Measurements from ENCODE around the gene BORCS6. TPM values are rescaled to one million over a fixed set of nuclear protein-coding genes. Genes with fewer than 3 reads are reported as not detected.
A peak's percentile ranks its signal among the peaks of the same experiment; 100 is the strongest.

The BORCS6 gene
- polyA plus RNA-seq, 3 donors = 5.4 to 14.1 (median 13.9) TPM

DNA sequence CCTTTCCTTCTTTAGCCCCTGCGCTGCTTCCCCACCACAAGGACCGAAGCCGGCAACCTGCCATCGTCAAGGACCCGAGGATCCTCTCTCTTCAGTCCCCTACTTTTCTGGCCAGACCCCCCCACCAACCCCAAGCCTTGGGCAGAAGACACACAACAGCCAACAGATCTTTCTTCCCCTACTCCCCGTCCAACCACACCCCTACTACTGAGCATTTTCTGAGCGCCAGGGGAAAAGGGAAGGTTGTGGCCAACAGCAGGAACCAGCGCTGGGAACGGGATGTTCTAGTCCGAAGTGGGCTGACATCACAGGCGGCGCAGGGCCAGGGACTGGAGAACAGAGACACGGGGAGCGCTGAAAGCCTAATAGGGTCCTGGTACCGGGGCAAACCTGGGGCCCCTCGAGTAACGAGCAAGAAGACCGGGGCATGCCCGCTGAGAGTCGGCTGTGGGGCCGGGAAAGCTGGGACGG lies 38.3 kb downstream of the BORCS6 start:
- no peak overlapping the region for H2AFZ ChIP-seq (ENCODE audit: insufficient read depth, low read depth, low read length, poor library complexity, severe bottlenecking)

DNA sequence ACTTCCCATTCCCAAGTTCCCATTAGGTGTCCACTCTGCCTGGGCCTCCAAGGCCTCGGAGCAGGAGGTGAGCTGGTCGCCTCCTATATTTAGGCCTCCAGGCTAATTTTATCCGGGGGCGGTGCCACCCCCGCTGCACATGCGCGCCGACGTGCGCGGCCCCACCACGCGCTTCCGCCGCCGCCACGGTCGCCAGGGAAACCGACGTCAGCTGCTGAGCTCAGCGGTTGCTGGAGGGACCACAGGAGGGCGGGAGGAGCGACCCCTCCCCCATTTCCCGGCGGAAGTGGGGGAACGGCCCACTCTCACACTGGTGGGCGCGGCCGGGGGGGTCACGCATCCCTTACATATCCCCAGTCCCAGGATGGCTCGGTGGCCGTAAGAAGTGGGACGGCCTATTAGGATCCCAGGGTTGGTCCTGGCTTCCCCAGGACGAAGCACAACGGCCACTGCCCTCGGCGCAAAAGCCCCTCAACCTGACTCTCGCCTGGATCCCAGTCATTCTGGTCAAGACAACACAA lies 38.8 kb downstream of the BORCS6 start:
- Mint-ChIP-seq H3K4me1 (peaks cover 28% of the 10 kb centered on the region), H3K36me3 (peaks cover 54 to 58% of the 10 kb centered on the region in 2 donors), H3K27me3 (ENCODE audit: low read depth in 3 of 3) (peaks cover 0 to 14% (median 0%) of the 10 kb centered on the region in 3 donors), H3K27ac (peak overlapping the region in 5 of 7 donors; percentile 78 to 99 (median 96)), H3K4me3 (peak overlapping the region; percentile 97 to 99), H3K9me3 (peaks cover 0 to 4% (median 0%) of the 10 kb centered on the region in 7 donors)
- H3K9me3 ChIP-seq (replicated peaks in 1 of 2; ENCODE audit: control insufficient read depth in 1 of 2, insufficient read depth in 1 of 2, low read length in 2 of 2) = no peaks in the 10 kb centered on the region
- peaks cover 46 to 60% of the 10 kb centered on the region in 2 donors for H3K4me1 ChIP-seq (ENCODE audit: control insufficient read depth in 1 of 2, insufficient read depth in 2 of 2, low read length in 2 of 2)
- H2AFZ ChIP-seq (ENCODE audit: insufficient read depth, low read depth, low read length, poor library complexity, severe bottlenecking) = no peak overlapping the region
- peak overlapping the region; percentile 97 to 99 for H3K27ac ChIP-seq (ENCODE audit: low read depth in 1 of 2, low read length in 2 of 2)
- no peaks in the 10 kb centered on the region for H3K27me3 ChIP-seq (ENCODE audit: control insufficient read depth in 2 of 2, insufficient read depth in 2 of 2, low read length in 2 of 2)
- TF ChIP-seq, protein P1, sequence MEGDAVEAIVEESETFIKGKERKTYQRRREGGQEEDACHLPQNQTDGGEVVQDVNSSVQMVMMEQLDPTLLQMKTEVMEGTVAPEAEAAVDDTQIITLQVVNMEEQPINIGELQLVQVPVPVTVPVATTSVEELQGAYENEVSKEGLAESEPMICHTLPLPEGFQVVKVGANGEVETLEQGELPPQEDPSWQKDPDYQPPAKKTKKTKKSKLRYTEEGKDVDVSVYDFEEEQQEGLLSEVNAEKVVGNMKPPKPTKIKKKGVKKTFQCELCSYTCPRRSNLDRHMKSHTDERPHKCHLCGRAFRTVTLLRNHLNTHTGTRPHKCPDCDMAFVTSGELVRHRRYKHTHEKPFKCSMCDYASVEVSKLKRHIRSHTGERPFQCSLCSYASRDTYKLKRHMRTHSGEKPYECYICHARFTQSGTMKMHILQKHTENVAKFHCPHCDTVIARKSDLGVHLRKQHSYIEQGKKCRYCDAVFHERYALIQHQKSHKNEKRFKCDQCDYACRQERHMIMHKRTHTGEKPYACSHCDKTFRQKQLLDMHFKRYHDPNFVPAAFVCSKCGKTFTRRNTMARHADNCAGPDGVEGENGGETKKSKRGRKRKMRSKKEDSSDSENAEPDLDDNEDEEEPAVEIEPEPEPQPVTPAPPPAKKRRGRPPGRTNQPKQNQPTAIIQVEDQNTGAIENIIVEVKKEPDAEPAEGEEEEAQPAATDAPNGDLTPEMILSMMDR (IDR thresholded peaks at IDR 0.05) = no peak
- H3K4me2 ChIP-seq (replicated peaks; ENCODE audit: extremely low read depth, low read length, poor library complexity, severe bottlenecking) = peak overlapping the region; percentile 97
- peak; percentile 72 to 75 (median 75) for DNase-seq
- intact Hi-C loops (cut with micrococcal nuclease) = loop anchor here in 1 of 2 donors (5.0 to 10.0 kb wide), 2 partner anchors 36 to 316 kb away; partner anchors contain the start of gene KDM6B
- H3K4me3 ChIP-seq (replicated peaks in 1 of 3; ENCODE audit: low read depth in 2 of 3, low read length in 3 of 3) = peak overlapping the region; percentile 52 to 100 (median 88)
- peaks cover 40 to 46% of the 10 kb centered on the region in 2 donors for H3K36me3 ChIP-seq (replicated peaks in 1 of 2; ENCODE audit: control insufficient read depth in 1 of 2, insufficient read depth in 2 of 2, low read length in 2 of 2)
- H4K20me1 ChIP-seq (ENCODE audit: insufficient read depth, low read length) = peaks cover 89% of the 10 kb centered on the region
- H3K9ac ChIP-seq (ENCODE audit: insufficient read depth, low read length, poor library complexity, severe bottlenecking) = peak overlapping the region; percentile 78
- peaks cover 26% of the 10 kb centered on the region for H3K79me2 ChIP-seq (ENCODE audit: insufficient read depth, low read length)
- WGBS (ENCODE audit: insufficient coverage) = under 1% methylated on average over 38 of the region's 38 CpGs

More for the DNA sequence above, 38.3 kb downstream of the BORCS6 start:
- H3K27ac ChIP-seq (ENCODE audit: low read depth in 1 of 2, low read length in 2 of 2) = peak overlapping the region; percentile 97 to 99
- H3K27me3 ChIP-seq (ENCODE audit: control insufficient read depth in 2 of 2, insufficient read depth in 2 of 2, low read length in 2 of 2) = no peaks in the 10 kb centered on the region
- peaks cover 35 to 41% of the 10 kb centered on the region in 2 donors for H3K36me3 ChIP-seq (replicated peaks in 1 of 2; ENCODE audit: control insufficient read depth in 1 of 2, insufficient read depth in 2 of 2, low read length in 2 of 2)
- no peaks in the 10 kb centered on the region for H3K9me3 ChIP-seq (replicated peaks in 1 of 2; ENCODE audit: control insufficient read depth in 1 of 2, insufficient read depth in 1 of 2, low read length in 2 of 2)
- H3K4me3 Mint-ChIP-seq = peak overlapping the region; percentile 97 to 99
- H3K9me3 Mint-ChIP-seq = peaks cover 0 to 4% (median 0%) of the 10 kb centered on the region in 7 donors
- TF ChIP-seq, protein P1 (IDR thresholded peaks at IDR 0.05) = no peak
- peaks cover 49 to 53% of the 10 kb centered on the region in 2 donors for H3K36me3 Mint-ChIP-seq
- WGBS (ENCODE audit: insufficient coverage) = 0% methylated on average over 22 of the region's 22 CpGs
- H3K9ac ChIP-seq (ENCODE audit: insufficient read depth, low read length, poor library complexity, severe bottlenecking) = peak overlapping the region; percentile 78
- H3K4me2 ChIP-seq (replicated peaks; ENCODE audit: extremely low read depth, low read length, poor library complexity, severe bottlenecking) = peak overlapping the region; percentile 97
- H3K4me1 ChIP-seq (ENCODE audit: control insufficient read depth in 1 of 2, insufficient read depth in 2 of 2, low read length in 2 of 2) = peaks cover 47 to 60% of the 10 kb centered on the region in 2 donors
- H3K79me2 ChIP-seq (ENCODE audit: insufficient read depth, low read length) = peaks cover 26% of the 10 kb centered on the region
- H3K27ac Mint-ChIP-seq = peak overlapping the region in 3 of 7 donors; percentile 96 to 99 (median 98)
- H4K20me1 ChIP-seq (ENCODE audit: insufficient read depth, low read length) = peaks cover 84% of the 10 kb centered on the region
- peak; percentile 59 to 70 (median 68) for DNase-seq
- H3K4me1 Mint-ChIP-seq = peaks cover 28% of the 10 kb centered on the region
- H3K4me3 ChIP-seq (replicated peaks in 1 of 3; ENCODE audit: low read depth in 2 of 3, low read length in 3 of 3) = peak overlapping the region; percentile 52 to 100 (median 88)
- intact Hi-C loops (cut with micrococcal nuclease) = loop anchor here in 1 of 2 donors (5.0 to 10.0 kb wide), 2 partner anchors 36 to 317 kb away; partner anchors contain the start of gene KDM6B
- H3K27me3 Mint-ChIP-seq (ENCODE audit: low read depth in 3 of 3) = peaks cover 0 to 14% (median 0%) of the 10 kb centered on the region in 3 donors
